Activated CD8-positive, alpha-beta T cell treated with anti-CD3 and anti-CD28 coated beads for 36 hours (primary cell): ENCODE data around the gene ATP2B2. TPM values are rescaled to one million over a fixed set of nuclear protein-coding genes. Genes with fewer than 3 reads are reported as not detected.

Source experiments
- ATAC-seq: fragments of 200-7000 bp; cut with Tn5 transposase; one replicate; pipeline ENCODE4 v1.10.0; 2021; ENCODE audit warnings: mild to moderate bottlenecking, moderate library complexity
- CTCF ChIA-PET: fragments of 350-600 bp; sonication (Branson Sonifier 250); formaldehyde crosslinking; loops from one replicate; lab custom pipeline; 2021; ENCODE audit warnings: antibody characterized with exemption; lab: Charles Lee
- POLR2A ChIA-PET: fragments of 350-600 bp; sonication (Branson Sonifier 250); formaldehyde crosslinking; loops from one replicate; lab custom pipeline; 2021; ENCODE audit warnings: antibody characterized with exemption; lab: Charles Lee
- DNase-seq: peaks from one replicate; pipeline ENCODE4 v3.0.0-alpha.2; 2020
- H3K27ac Mint-ChIP-seq: one replicate; pipeline ENCODE4 v1.8.0; 2021; ENCODE audit warnings: mild to moderate bottlenecking, mixed read lengths
- H3K27me3 Mint-ChIP-seq: one replicate; pipeline ENCODE4 v1.8.0; 2021; ENCODE audit warnings: mixed read lengths
- H3K36me3 Mint-ChIP-seq: one replicate; pipeline ENCODE4 v1.8.0; 2021; ENCODE audit warnings: low read depth, mixed read lengths
- H3K4me1 Mint-ChIP-seq: one replicate; pipeline ENCODE4 v1.8.0; 2021; ENCODE audit warnings: low read depth, mixed read lengths
- H3K4me3 Mint-ChIP-seq: one replicate; pipeline ENCODE4 v1.8.0; 2021; ENCODE audit warnings: mild to moderate bottlenecking, moderate library complexity, mixed read lengths
- H3K9me3 Mint-ChIP-seq: one replicate; pipeline ENCODE4 v1.8.0; 2021; ENCODE audit warnings: mixed read lengths
- intact Hi-C: fragments of 100-400 bp; cut with micrococcal nuclease; formaldehyde crosslinking; loops from one replicate; pipeline ENCODE4 v1.10.0; 2022
- total RNA-seq, 2 experiments: library from RNA; stranded (reverse); gene quantifications; one replicate each; pipeline ENCODE4 v1.2.3, GENCODE V29; 2021
- TF ChIP-seq, protein P1 (sequence below): fragments of 200-600 bp; IDR thresholded peaks from one replicate; pipeline ENCODE4 v1.8.0; 2022; ENCODE audit warnings: antibody characterized with exemption, mild to moderate bottlenecking

Gene ATP2B2
- total RNA-seq, 2 experiments from 2014 or later: not detected

DNA sequence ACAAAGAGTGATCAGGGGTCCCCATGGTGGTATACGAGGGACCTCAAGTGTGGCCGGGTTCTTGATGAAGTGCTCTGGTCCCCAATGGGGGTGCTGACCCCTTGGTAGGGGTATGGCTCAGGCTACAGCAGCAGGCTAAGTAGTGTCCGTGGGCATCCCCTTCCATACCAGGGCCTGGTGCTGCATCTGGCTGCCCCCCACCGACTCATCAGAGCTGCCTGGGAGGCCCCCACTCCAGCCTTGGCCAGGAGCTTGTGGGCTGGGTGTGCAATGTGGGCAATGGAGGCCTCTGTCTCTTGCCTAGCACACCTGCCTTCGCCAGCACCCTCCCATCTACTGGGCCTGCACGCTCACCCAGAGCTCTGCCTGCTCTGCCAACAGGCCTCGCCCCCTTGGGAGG, 125.4 kb downstream of the ATP2B2 start:
- POLR2A ChIA-PET: no interaction called here
- Mint-ChIP-seq H3K27ac (no peak overlapping the region), H3K36me3 (no peaks in the 10 kb centered on the region), H3K9me3 (no peaks in the 10 kb centered on the region), H3K4me3 (no peak overlapping the region), H3K27me3 (peaks cover 8% of the 10 kb centered on the region), H3K4me1 (no peaks in the 10 kb centered on the region)
- DNase-seq (no peak), ATAC-seq (no peak)
- intact Hi-C loops: no loop called here
- TF ChIP-seq, protein P1, sequence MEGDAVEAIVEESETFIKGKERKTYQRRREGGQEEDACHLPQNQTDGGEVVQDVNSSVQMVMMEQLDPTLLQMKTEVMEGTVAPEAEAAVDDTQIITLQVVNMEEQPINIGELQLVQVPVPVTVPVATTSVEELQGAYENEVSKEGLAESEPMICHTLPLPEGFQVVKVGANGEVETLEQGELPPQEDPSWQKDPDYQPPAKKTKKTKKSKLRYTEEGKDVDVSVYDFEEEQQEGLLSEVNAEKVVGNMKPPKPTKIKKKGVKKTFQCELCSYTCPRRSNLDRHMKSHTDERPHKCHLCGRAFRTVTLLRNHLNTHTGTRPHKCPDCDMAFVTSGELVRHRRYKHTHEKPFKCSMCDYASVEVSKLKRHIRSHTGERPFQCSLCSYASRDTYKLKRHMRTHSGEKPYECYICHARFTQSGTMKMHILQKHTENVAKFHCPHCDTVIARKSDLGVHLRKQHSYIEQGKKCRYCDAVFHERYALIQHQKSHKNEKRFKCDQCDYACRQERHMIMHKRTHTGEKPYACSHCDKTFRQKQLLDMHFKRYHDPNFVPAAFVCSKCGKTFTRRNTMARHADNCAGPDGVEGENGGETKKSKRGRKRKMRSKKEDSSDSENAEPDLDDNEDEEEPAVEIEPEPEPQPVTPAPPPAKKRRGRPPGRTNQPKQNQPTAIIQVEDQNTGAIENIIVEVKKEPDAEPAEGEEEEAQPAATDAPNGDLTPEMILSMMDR: no peak
- CTCF ChIA-PET: interaction anchor here (0.9 kb wide), 1 partner anchor 20 kb away, joined by 3 read pairs; no protein-coding TSS in a partner anchor

DNA sequence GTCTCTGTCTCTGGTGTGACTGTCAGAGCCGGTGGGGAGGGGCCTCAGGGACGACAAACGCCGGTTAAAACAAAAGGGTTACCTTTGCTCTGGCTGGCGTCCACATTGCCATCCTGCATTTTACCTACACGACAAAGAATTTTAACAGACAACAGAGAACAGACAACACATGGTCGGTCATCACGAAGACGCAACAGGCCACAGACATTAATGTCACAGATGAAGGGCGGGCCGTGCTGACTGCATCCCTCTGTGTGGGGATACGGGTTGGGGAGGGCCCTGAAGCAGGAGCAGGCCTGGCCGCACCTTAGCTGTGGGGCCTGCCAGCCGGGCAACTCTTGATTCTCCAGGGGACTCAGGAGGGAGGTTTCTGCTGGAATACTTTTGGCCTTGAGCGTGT, 126.2 kb downstream of the ATP2B2 start:
- POLR2A ChIA-PET: no interaction called here
- H3K9me3 Mint-ChIP-seq: no peaks in the 10 kb centered on the region
- ATAC-seq (no peak), DNase-seq (no peak)
- intact Hi-C loops: no loop called here
- TF ChIP-seq, protein P1: no peak
- H3K36me3 Mint-ChIP-seq: no peaks in the 10 kb centered on the region
- H3K27me3 Mint-ChIP-seq: peaks cover 8% of the 10 kb centered on the region
- CTCF ChIA-PET: no interaction called here
- H3K4me1 Mint-ChIP-seq: no peaks in the 10 kb centered on the region
- H3K4me3 Mint-ChIP-seq: no peak overlapping the region
- no peak overlapping the region for H3K27ac Mint-ChIP-seq

- peaks cover 5% of the 10 kb centered on the region for H3K27me3 Mint-ChIP-seq
- TF ChIP-seq, protein P1: no peak
- H3K4me3 Mint-ChIP-seq: no peak overlapping the region
- no peaks in the 10 kb centered on the region for H3K4me1 Mint-ChIP-seq
- no peaks in the 10 kb centered on the region for H3K9me3 Mint-ChIP-seq
- CTCF ChIA-PET: no interaction called here
- H3K36me3 Mint-ChIP-seq: no peaks in the 10 kb centered on the region
- no peak for DNase-seq
- no peak overlapping the region for H3K27ac Mint-ChIP-seq
- intact Hi-C loops: no loop called here
- POLR2A ChIA-PET: no interaction called here
- no peak for ATAC-seq
Observed at GRCh38 chr3:10378742-10379141, 126.6 kb downstream of the ATP2B2 start.

DNA sequence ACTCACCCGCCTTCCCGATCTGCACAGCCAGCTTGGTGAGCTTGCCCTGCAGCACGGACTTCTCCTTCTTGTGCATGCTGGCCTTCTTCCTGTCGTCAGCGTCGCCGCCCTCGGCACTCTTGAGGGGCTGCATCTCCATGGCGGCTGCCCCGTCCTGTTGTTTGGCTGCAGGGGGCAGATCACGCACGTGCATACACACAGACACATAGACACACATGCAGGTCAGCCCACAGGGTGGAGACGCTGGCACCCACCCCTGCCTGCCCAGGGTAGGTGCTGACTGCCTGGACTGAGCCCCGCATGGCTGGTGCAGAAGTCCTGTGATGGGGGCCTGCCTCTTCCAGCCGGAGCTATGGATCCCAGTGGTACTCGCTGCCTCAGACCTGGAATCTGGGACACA, 127.1 kb downstream of the ATP2B2 start:
- H3K27me3 Mint-ChIP-seq: peaks cover 2% of the 10 kb centered on the region
- CTCF ChIA-PET: no interaction called here

DNA sequence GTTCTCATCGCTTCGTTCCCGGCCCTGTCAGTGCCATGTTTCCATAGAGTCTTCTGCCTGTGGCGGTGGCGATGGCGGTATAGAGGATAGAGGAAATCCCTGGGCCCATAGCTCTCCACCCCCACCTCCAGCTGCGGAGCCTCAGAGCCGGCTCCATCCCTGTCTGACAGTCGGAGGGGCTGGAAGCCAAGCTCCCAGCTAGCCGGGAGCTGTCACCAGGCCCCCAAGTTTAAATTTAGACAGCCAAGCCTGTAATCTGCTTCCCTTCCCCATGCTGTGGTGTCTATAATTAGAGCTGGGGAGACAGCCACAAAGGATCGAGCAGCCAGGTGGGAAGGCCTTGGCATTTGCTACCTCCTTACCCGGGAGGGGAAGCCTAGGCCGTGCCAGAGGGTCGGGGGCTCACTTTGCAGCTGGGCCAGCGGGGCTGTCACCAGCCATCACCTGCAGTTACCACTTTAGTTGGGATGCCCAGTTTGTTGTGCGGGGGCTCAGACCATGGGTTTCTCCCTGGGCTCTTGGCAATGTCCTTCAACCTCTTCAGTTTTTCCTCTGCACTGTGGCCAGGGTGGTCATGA, 128.1 kb downstream of the ATP2B2 start:
- no peak for DNase-seq
- no peak for ATAC-seq
- intact Hi-C loops: no loop called here
- no peak overlapping the region for H3K4me3 Mint-ChIP-seq
- H3K27me3 Mint-ChIP-seq: peaks cover 2% of the 10 kb centered on the region
- TF ChIP-seq, protein P1: no peak
- H3K9me3 Mint-ChIP-seq: no peaks in the 10 kb centered on the region
- POLR2A ChIA-PET: no interaction called here
- CTCF ChIA-PET: no interaction called here
- no peaks in the 10 kb centered on the region for H3K4me1 Mint-ChIP-seq
- H3K27ac Mint-ChIP-seq: no peak overlapping the region
- no peaks in the 10 kb centered on the region for H3K36me3 Mint-ChIP-seq

More for the DNA sequence above, 127.1 kb downstream of the ATP2B2 start:
- H3K9me3 Mint-ChIP-seq: no peaks in the 10 kb centered on the region
- TF ChIP-seq, protein P1: no peak
- DNase-seq (no peak), ATAC-seq (no peak)
- H3K4me3 Mint-ChIP-seq: no peak overlapping the region
- intact Hi-C loops: no loop called here
- no peaks in the 10 kb centered on the region for H3K36me3 Mint-ChIP-seq
- H3K27ac Mint-ChIP-seq: no peak overlapping the region
- H3K4me1 Mint-ChIP-seq: no peaks in the 10 kb centered on the region
- POLR2A ChIA-PET: no interaction called here
